Mesendoderm (in vitro differentiated cells): ENCODE measurements around the gene IQCH.
A peak's percentile ranks its signal among the peaks of the same experiment; 100 is the strongest.

Experiments
- DNase-seq: peaks from one replicate; pipeline ENCODE4 v3.0.0; 2013
- H2AK5ac ChIP-seq: 2 replicates; pipeline ENCODE4 v1.6.1; 2013; ENCODE audit warnings: low read length, inconsistent platforms
- H2BK120ac ChIP-seq: 2 replicates; pipeline ENCODE4 v1.6.1; 2013; ENCODE audit warnings: low read depth, mild to moderate bottlenecking, low read length, moderate library complexity, mixed read lengths
- H2BK15ac ChIP-seq: replicated peaks from 2 replicates; pipeline ENCODE4 v1.6.1; 2013; ENCODE audit warnings: low read depth, mild to moderate bottlenecking, moderate library complexity
- H2BK5ac ChIP-seq: 2 replicates; pipeline ENCODE4 v1.6.1; 2013; ENCODE audit warnings: low read length, inconsistent platforms
- H3K18ac ChIP-seq: 2 replicates; pipeline ENCODE4 v1.6.1; 2013; ENCODE audit warnings: mild to moderate bottlenecking, low read length, mixed read lengths
- H3K23ac ChIP-seq: one replicate; pipeline ENCODE4 v1.6.1; 2013; ENCODE audit warnings: low read length
- H3K27ac ChIP-seq: 2 replicates; pipeline ENCODE4 v1.5.1; 2013; ENCODE audit warnings: low read depth, mild to moderate bottlenecking, inconsistent platforms, low read length, moderate library complexity
- H3K27me3 ChIP-seq: 2 replicates; pipeline ENCODE4 v1.6.1; 2013; ENCODE audit warnings: low read length, control low read depth, mild to moderate bottlenecking, inconsistent platforms; ENCODE audit not compliant: insufficient read depth, poor library complexity
- H3K36me3 ChIP-seq: 2 replicates; pipeline ENCODE4 v1.6.1; 2013; ENCODE audit warnings: low read length, inconsistent platforms; ENCODE audit not compliant: control insufficient read depth, insufficient read depth
- H3K4ac ChIP-seq: one replicate; pipeline ENCODE4 v1.6.1; 2013; ENCODE audit warnings: low read depth, mild to moderate bottlenecking, low read length, moderate library complexity
- H3K4me1 ChIP-seq: 2 replicates; pipeline ENCODE4 v1.6.1; 2013; ENCODE audit warnings: low read depth, low read length, inconsistent platforms; ENCODE audit not compliant: control insufficient read depth
- H3K4me2 ChIP-seq: 2 replicates; pipeline ENCODE4 v1.6.1; 2013; ENCODE audit warnings: low read length
- H3K4me3 ChIP-seq: 2 replicates; pipeline ENCODE4 v1.5.1; 2013; ENCODE audit warnings: mild to moderate bottlenecking, low read length
- H3K56ac ChIP-seq: one replicate; pipeline ENCODE4 v1.6.1; 2013; ENCODE audit warnings: low read length
- H3K79me1 ChIP-seq: 2 replicates; pipeline ENCODE4 v1.6.1; 2013; ENCODE audit warnings: low read length, inconsistent platforms
- H3K79me2 ChIP-seq: 2 replicates; pipeline ENCODE4 v1.6.1; 2013; ENCODE audit warnings: mild to moderate bottlenecking, low read length; ENCODE audit not compliant: control insufficient read depth, insufficient read depth
- H3K9ac ChIP-seq: 2 replicates; pipeline ENCODE4 v1.6.1; 2013; ENCODE audit warnings: low read length, inconsistent platforms
- H4K5ac ChIP-seq: one replicate; pipeline ENCODE4 v1.6.1; 2013; ENCODE audit warnings: low read length
- H4K8ac ChIP-seq: one replicate; pipeline ENCODE4 v1.6.1; 2013; ENCODE audit warnings: low read depth, mild to moderate bottlenecking, control low read depth, low read length, moderate library complexity
- WGBS: extraction: QIAGEN DNeasy Blood & Tissue Kit; methylation state at CpG from one replicate; pipeline ENCODE4 v1.1.7; 2013; ENCODE audit warnings: low lambda C conversion rate, missing lambda C conversion rate; ENCODE audit not compliant: insufficient coverage; ENCODE audit errors: extremely low coverage; 5-methylcytosine and 5-hydroxymethylcytosine counted together

The IQCH gene

GRCh38 chr15:67542420-67543347, 288.1 kb downstream of the IQCH start, which contains the start of gene MAP2K5:
Gene MAP2K5, plus strand, starts transcription at chr15:67542703. Its CDS starts 633 bp downstream, at chr15:67543336.
- no peaks in the 10 kb centered on the region for H3K27me3 ChIP-seq
- DNase-seq: peak; percentile 53
- H3K27ac ChIP-seq: no peak within 1 kb of the TSS
- H3K36me3 ChIP-seq: no peaks in the 10 kb centered on the region
- no peak within 1 kb of the TSS for H2BK120ac ChIP-seq
- peak within 1 kb of the TSS; percentile 11 for H3K23ac ChIP-seq
- no peak within 1 kb of the TSS for H2AK5ac ChIP-seq
- H3K79me1 ChIP-seq: no peaks in the 10 kb centered on the region
- no CpG with 5 or more reads among the region's 91 CpGs for WGBS
- no peak within 1 kb of the TSS for H4K5ac ChIP-seq
- peak within 1 kb of the TSS; percentile 96 for H3K56ac ChIP-seq
- peak within 1 kb of the TSS; percentile 86 for H3K4me2 ChIP-seq
- H2BK15ac ChIP-seq: no peak within 1 kb of the TSS
- H4K8ac ChIP-seq: peak within 1 kb of the TSS; percentile 65
- peaks cover 2% of the 10 kb centered on the region for H3K4me1 ChIP-seq
- H3K18ac ChIP-seq: peak within 1 kb of the TSS; percentile 34
- peak within 1 kb of the TSS; percentile 86 for H3K9ac ChIP-seq
- no peak within 1 kb of the TSS for H3K4ac ChIP-seq
- H3K4me3 ChIP-seq: peak within 1 kb of the TSS; percentile 88
- H3K79me2 ChIP-seq: no peaks in the 10 kb centered on the region
- no peak within 1 kb of the TSS for H2BK5ac ChIP-seq

- H3K9ac ChIP-seq: peak overlapping the region; percentile 86
- no peak overlapping the region for H3K18ac ChIP-seq
- no peak for DNase-seq
- no peak overlapping the region for H2BK120ac ChIP-seq
- H3K4me2 ChIP-seq: peak overlapping the region; percentile 86
- H3K23ac ChIP-seq: peak overlapping the region; percentile 11
- no peak overlapping the region for H4K5ac ChIP-seq
- no peaks in the 10 kb centered on the region for H3K79me2 ChIP-seq
- H2BK15ac ChIP-seq: no peak overlapping the region
- no peak overlapping the region for H3K4ac ChIP-seq
- no peaks in the 10 kb centered on the region for H3K79me1 ChIP-seq
- H4K8ac ChIP-seq: no peak overlapping the region
- no peaks in the 10 kb centered on the region for H3K27me3 ChIP-seq
- WGBS: no CpG with 5 or more reads among the region's 7 CpGs
- no peaks in the 10 kb centered on the region for H3K36me3 ChIP-seq
- peak overlapping the region; percentile 96 for H3K56ac ChIP-seq
- H3K4me3 ChIP-seq: no peak overlapping the region
- H2BK5ac ChIP-seq: no peak overlapping the region
- no peak overlapping the region for H2AK5ac ChIP-seq
- no peak overlapping the region for H3K27ac ChIP-seq
- peaks cover 5% of the 10 kb centered on the region for H3K4me1 ChIP-seq
These were observed 288.7 kb downstream of the IQCH start for GRCh38 chr15:67543348-67543718.

GRCh38 chr15:67544475-67544874, 289.9 kb downstream of the IQCH start:
- no peak overlapping the region for H3K4me2 ChIP-seq

GRCh38 chr15:67545864-67546263, 291.3 kb downstream of the IQCH start:
- no peaks in the 10 kb centered on the region for H3K36me3 ChIP-seq
- DNase-seq: no peak
- no peak overlapping the region for H4K5ac ChIP-seq
- H3K79me2 ChIP-seq: no peaks in the 10 kb centered on the region
- H2BK120ac ChIP-seq: no peak overlapping the region
- no peak overlapping the region for H2AK5ac ChIP-seq
- H3K9ac ChIP-seq: no peak overlapping the region
- no peak overlapping the region for H3K4ac ChIP-seq
- H3K23ac ChIP-seq: no peak overlapping the region
- H3K27me3 ChIP-seq: no peaks in the 10 kb centered on the region
- H2BK15ac ChIP-seq: no peak overlapping the region
- H3K4me1 ChIP-seq: peaks cover 5% of the 10 kb centered on the region
- no peaks in the 10 kb centered on the region for H3K79me1 ChIP-seq
- WGBS: no CpG with 5 or more reads among the region's 3 CpGs
- no peak overlapping the region for H3K27ac ChIP-seq
- no peak overlapping the region for H4K8ac ChIP-seq
- H3K4me2 ChIP-seq: no peak overlapping the region
- no peak overlapping the region for H2BK5ac ChIP-seq
- no peak overlapping the region for H3K18ac ChIP-seq
- no peak overlapping the region for H3K4me3 ChIP-seq
- H3K56ac ChIP-seq: no peak overlapping the region

More at GRCh38 chr15:67544475-67544874, 289.9 kb downstream of the IQCH start:
- no peak for DNase-seq
- Histone ChIP-seq H4K8ac (no peak overlapping the region), H3K27me3 (no peaks in the 10 kb centered on the region), H3K27ac (no peak overlapping the region), H2BK15ac (no peak overlapping the region), H2BK120ac (no peak overlapping the region), H3K9ac (no peak overlapping the region), H3K4me3 (no peak overlapping the region), H3K79me2 (no peaks in the 10 kb centered on the region), H3K18ac (no peak overlapping the region), H3K4me1 (peaks cover 5% of the 10 kb centered on the region), H3K56ac (no peak overlapping the region), H3K23ac (no peak overlapping the region), H4K5ac (no peak overlapping the region), H3K79me1 (no peaks in the 10 kb centered on the region), H2BK5ac (no peak overlapping the region), H3K4ac (no peak overlapping the region), H3K36me3 (no peaks in the 10 kb centered on the region), H2AK5ac (no peak overlapping the region)
- WGBS: no CpG with 5 or more reads among the region's 3 CpGs

GRCh38 chr15:67547064-67547463, 292.5 kb downstream of the IQCH start:
- no peaks in the 10 kb centered on the region for H3K79me2 ChIP-seq
- H3K23ac ChIP-seq: no peak overlapping the region
- no peak overlapping the region for H3K4me2 ChIP-seq
- no peaks in the 10 kb centered on the region for H3K27me3 ChIP-seq
- H3K27ac ChIP-seq: no peak overlapping the region
- H3K4me1 ChIP-seq: peaks cover 5% of the 10 kb centered on the region
- no peak overlapping the region for H3K4ac ChIP-seq
- H3K79me1 ChIP-seq: no peaks in the 10 kb centered on the region
- H4K5ac ChIP-seq: no peak overlapping the region
- no peak overlapping the region for H3K56ac ChIP-seq
- no peak for DNase-seq
- no peak overlapping the region for H2BK120ac ChIP-seq
- WGBS: no CpG with 5 or more reads among the region's 2 CpGs
- H4K8ac ChIP-seq: no peak overlapping the region
- H3K36me3 ChIP-seq: no peaks in the 10 kb centered on the region
- H3K18ac ChIP-seq: no peak overlapping the region
- no peak overlapping the region for H3K9ac ChIP-seq
- H3K4me3 ChIP-seq: no peak overlapping the region
- no peak overlapping the region for H2AK5ac ChIP-seq
- no peak overlapping the region for H2BK15ac ChIP-seq
- H2BK5ac ChIP-seq: no peak overlapping the region
